ENCODE measurements around the gene TRPC1. TPM values are rescaled to one million over a fixed set of nuclear protein-coding genes. Genes with fewer than 3 reads are reported as not detected.
A peak's percentile ranks its signal among the peaks of the same experiment; 100 is the strongest.
"Not testable (repeated sequence)": the region's sequence is repeated elsewhere in the genome, so short reads cannot be mapped to it uniquely, and the experiment has no call there.

Gene TRPC1
- total RNA-seq, 2 experiments from 2014 or later: 2.8 to 3.8 TPM

DNA sequence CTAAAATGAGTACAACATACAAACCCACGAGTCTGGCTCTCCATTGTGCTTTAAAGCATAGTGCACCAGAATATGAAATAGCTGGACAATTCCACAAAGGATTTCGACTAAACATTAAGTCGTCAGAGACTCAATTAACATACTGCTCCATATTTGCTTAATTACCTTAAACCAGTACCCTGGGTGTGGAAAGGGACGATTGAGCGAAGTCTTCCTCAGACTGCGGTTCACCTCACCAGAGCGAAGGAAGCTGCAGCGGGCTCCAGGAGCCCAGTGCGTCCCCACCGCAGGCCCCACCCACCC, 218 bp upstream of the TRPC1 start:
- DNase-seq: no peak
- Mint-ChIP-seq H3K9me3 (no peaks in the 10 kb centered on the region), H3K4me3 (peak overlapping the region; percentile 84), H3K4me1 (ENCODE audit: low read depth) (peaks cover 14% of the 10 kb centered on the region), H3K27ac (no peak overlapping the region), H3K36me3 (peaks cover 2% of the 10 kb centered on the region), H3K27me3 (peaks cover 15% of the 10 kb centered on the region)
- CTCF ChIA-PET: interaction anchor here (0.6 to 1.3 kb wide), 4 partner anchors 105 to 655 kb away, joined by 3 to 4 read pairs (median 3); no protein-coding TSS in a partner anchor
- POLR2A ChIA-PET: interaction anchor here (1.1 to 1.8 kb wide), 3 partner anchors 127 to 279 kb away, joined by 3 to 6 read pairs (median 5); partner anchors contain the start of genes ATR, PLS1 and U2SURP
- intact Hi-C loops (cut with micrococcal nuclease): loop anchor here (5.0 kb wide), 1 partner anchor 146 kb away; the partner anchor contains the start of gene ATR

GRCh38 chr3:142724682-142725356, 985 bp downstream of the TRPC1 start:
- Mint-ChIP-seq H3K4me1 (ENCODE audit: low read depth) (peaks cover 14% of the 10 kb centered on the region), H3K9me3 (no peaks in the 10 kb centered on the region), H3K27ac (peak overlapping the region; percentile 65), H3K36me3 (peaks cover 2% of the 10 kb centered on the region), H3K4me3 (peak overlapping the region; percentile 85), H3K27me3 (peaks cover 12% of the 10 kb centered on the region)
- DNase-seq: no peak
- intact Hi-C loops (cut with micrococcal nuclease): loop anchor here (1.0 to 5.0 kb wide), 4 partner anchors 129 to 279 kb away; partner anchors contain the start of genes ATR and PLS1
- ChIA-PET POLR2A (interaction anchor here (0.6 to 1.8 kb wide), 4 partner anchors 41 to 218 kb away, joined by 3 to 6 read pairs (median 4); partner anchors contain the start of genes ATR and PLS1), CTCF (interaction anchor here (0.7 to 1.3 kb wide), 3 partner anchors 11 to 278 kb away, joined by 3 read pairs; no protein-coding TSS in a partner anchor)

- intact Hi-C loops (cut with micrococcal nuclease): loop anchor here (2.0 kb wide), 1 partner anchor 139 kb away; no protein-coding TSS in a partner anchor
- Mint-ChIP-seq H3K4me3 (peak overlapping the region; percentile 85), H3K27ac (no peak overlapping the region), H3K4me1 (ENCODE audit: low read depth) (peaks cover 14% of the 10 kb centered on the region), H3K27me3 (peaks cover 10% of the 10 kb centered on the region), H3K36me3 (peaks cover 2% of the 10 kb centered on the region), H3K9me3 (no peaks in the 10 kb centered on the region)
- ChIA-PET POLR2A (interaction anchor here (1.8 kb wide), 1 partner anchor 129 kb away, joined by 5 read pairs; the partner anchor contains the start of gene PLS1), CTCF (no interaction called here)
- no peak for DNase-seq
Observed at GRCh38 chr3:142725357-142725739, 1.5 kb downstream of the TRPC1 start.

DNA sequence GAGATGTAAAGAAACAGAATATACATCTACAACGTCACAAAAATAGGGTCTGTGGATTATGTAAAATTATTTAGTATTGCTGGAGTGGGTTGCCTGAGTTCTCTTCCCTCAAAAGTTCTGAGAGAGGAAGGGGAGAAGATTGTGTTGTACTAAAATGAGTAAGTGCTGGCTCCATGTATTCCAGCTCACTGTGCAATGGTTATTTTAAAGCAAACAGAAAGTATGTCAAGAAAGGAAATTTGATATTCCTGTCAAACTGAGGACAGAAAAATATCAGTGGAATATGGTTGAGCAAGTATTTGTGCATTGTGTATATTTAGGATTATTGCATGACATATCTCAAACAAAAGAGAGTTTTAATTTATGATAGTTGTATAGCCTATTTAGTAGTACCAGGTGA, 2.2 kb downstream of the TRPC1 start:
- ChIA-PET POLR2A (no interaction called here), CTCF (no interaction called here)
- no peak overlapping the region for H3K27ac Mint-ChIP-seq
- peaks cover 14% of the 10 kb centered on the region for H3K4me1 Mint-ChIP-seq (ENCODE audit: low read depth)
- H3K4me3 Mint-ChIP-seq: no peak overlapping the region
- intact Hi-C loops (cut with micrococcal nuclease): no loop called here
- DNase-seq: no peak
- H3K36me3 Mint-ChIP-seq: peaks cover 2% of the 10 kb centered on the region
- H3K9me3 Mint-ChIP-seq: no peaks in the 10 kb centered on the region
- H3K27me3 Mint-ChIP-seq: peaks cover 8% of the 10 kb centered on the region

GRCh38 chr3:142732066-142732465, 8.2 kb downstream of the TRPC1 start:
- H3K9me3 Mint-ChIP-seq: no peaks in the 10 kb centered on the region
- intact Hi-C loops (cut with micrococcal nuclease): no loop called here
- ChIA-PET POLR2A (no interaction called here), CTCF (no interaction called here)
- no peak overlapping the region for H3K4me3 Mint-ChIP-seq
- H3K36me3 Mint-ChIP-seq: no peaks in the 10 kb centered on the region
- no peaks in the 10 kb centered on the region for H3K4me1 Mint-ChIP-seq (ENCODE audit: low read depth)
- H3K27ac Mint-ChIP-seq: no peak overlapping the region
- H3K27me3 Mint-ChIP-seq: no peaks in the 10 kb centered on the region
- no peak for DNase-seq

DNA sequence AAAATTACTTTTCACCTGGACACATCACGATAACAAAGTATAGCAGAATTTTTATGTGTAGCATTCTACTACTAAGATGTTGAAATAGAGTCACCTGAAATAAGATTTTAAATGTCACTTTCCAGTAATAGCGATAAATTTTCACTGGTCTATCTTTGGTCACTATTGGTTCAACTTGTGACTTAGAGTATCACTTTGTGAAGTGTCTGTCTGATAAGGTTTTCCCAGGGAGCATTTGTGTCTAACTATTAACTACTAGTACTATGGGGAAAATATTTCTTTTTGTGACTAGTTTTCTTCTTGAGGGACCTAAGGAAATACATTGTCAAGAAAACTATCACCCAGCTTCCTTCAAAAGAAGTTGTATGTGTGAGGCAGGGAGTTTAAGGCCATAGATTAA, 11.0 kb downstream of the TRPC1 start:
- Mint-ChIP-seq H3K9me3 (no peaks in the 10 kb centered on the region), H3K4me3 (no peak overlapping the region), H3K4me1 (ENCODE audit: low read depth) (no peaks in the 10 kb centered on the region), H3K27ac (no peak overlapping the region), H3K27me3 (no peaks in the 10 kb centered on the region), H3K36me3 (no peaks in the 10 kb centered on the region)
- CTCF ChIA-PET: no interaction called here
- POLR2A ChIA-PET: no interaction called here
- intact Hi-C loops (cut with micrococcal nuclease): no loop called here
- DNase-seq: no peak

DNA sequence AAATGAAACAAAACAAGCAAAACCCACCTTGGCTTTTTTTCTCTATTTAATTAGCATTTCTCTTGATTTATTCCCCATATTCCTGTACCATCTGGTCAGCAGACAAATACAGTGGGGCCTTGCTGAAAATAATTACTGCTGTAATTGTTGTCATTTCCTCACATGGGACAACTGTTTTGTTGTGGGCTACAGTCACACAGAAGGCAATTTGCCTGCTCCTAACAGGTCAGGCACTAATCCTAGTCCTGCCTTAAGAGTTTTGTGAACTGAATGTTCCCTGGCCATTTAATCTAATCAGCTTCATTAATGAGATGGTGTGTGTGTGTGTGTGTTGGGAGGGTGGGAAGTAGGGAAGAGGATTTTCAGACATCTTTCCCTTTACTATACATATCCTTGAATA, 11.6 kb downstream of the TRPC1 start:
- Mint-ChIP-seq H3K36me3 (no peaks in the 10 kb centered on the region), H3K27ac (no peak overlapping the region), H3K4me3 (no peak overlapping the region), H3K4me1 (ENCODE audit: low read depth) (no peaks in the 10 kb centered on the region), H3K27me3 (no peaks in the 10 kb centered on the region), H3K9me3 (no peaks in the 10 kb centered on the region)
- POLR2A ChIA-PET: no interaction called here
- no peak for DNase-seq
- CTCF ChIA-PET: interaction anchor here (1.2 kb wide), 1 partner anchor 11 kb away, joined by 3 read pairs; no protein-coding TSS in a partner anchor
- intact Hi-C loops (cut with micrococcal nuclease): no loop called here

- no peak overlapping the region for H3K4me3 Mint-ChIP-seq
- DNase-seq: no peak
Observed at GRCh38 chr3:142738396-142738795, 14.6 kb downstream of the TRPC1 start.

GRCh38 chr3:142746646-142747045, 22.8 kb downstream of the TRPC1 start:
- ChIA-PET POLR2A (no interaction called here), CTCF (interaction anchor here (0.6 kb wide), 1 partner anchor 883 kb away, joined by 3 read pairs; no protein-coding TSS in a partner anchor)
- no peak overlapping the region for H3K4me3 Mint-ChIP-seq
- DNase-seq: no peak
- H3K4me1 Mint-ChIP-seq (ENCODE audit: low read depth): no peaks in the 10 kb centered on the region
- intact Hi-C loops (cut with micrococcal nuclease): no loop called here
- H3K27me3 Mint-ChIP-seq: no peaks in the 10 kb centered on the region
- peaks cover 11% of the 10 kb centered on the region for H3K9me3 Mint-ChIP-seq
- H3K27ac Mint-ChIP-seq: no peak overlapping the region
- peaks cover 14% of the 10 kb centered on the region for H3K36me3 Mint-ChIP-seq

More at GRCh38 chr3:142738396-142738795, 14.6 kb downstream of the TRPC1 start:
- ChIA-PET POLR2A (no interaction called here), CTCF (no interaction called here)
- intact Hi-C loops (cut with micrococcal nuclease): no loop called here
- Mint-ChIP-seq H3K4me1 (ENCODE audit: low read depth) (no peaks in the 10 kb centered on the region), H3K36me3 (no peaks in the 10 kb centered on the region), H3K27me3 (no peaks in the 10 kb centered on the region), H3K9me3 (no peaks in the 10 kb centered on the region), H3K27ac (no peak overlapping the region)

DNA sequence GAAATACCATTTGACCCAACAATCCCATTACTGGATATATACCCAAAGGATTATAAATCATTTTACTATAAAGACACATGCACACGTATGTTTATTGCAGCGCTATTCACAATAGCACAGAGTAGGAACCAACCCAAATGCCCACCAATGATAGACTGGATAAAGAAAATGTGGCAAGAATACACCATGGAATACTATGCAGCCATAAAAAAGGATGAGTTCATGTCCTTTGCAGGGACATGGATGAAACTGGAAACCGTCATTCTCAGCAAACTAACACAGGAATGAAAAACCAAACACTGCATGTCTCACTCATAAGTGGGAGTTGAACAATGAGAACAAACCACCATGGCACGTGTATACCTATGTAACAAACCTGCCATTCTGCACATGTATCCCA, 26.7 kb downstream of the TRPC1 start:
- H3K4me1 Mint-ChIP-seq (ENCODE audit: low read depth); POLR2A ChIA-PET; DNase-seq; H3K4me3 Mint-ChIP-seq; H3K27ac Mint-ChIP-seq; intact Hi-C loops (cut with micrococcal nuclease); H3K27me3 Mint-ChIP-seq: not testable (repeated sequence)
- peaks cover 12% of the 10 kb centered on the region for H3K36me3 Mint-ChIP-seq
- CTCF ChIA-PET: interaction anchor here (0.6 kb wide), 1 partner anchor 1094 kb away, joined by 3 read pairs; no protein-coding TSS in a partner anchor
- peaks cover 11% of the 10 kb centered on the region for H3K9me3 Mint-ChIP-seq

GRCh38 chr3:142752605-142753004, 28.8 kb downstream of the TRPC1 start:
- intact Hi-C loops (cut with micrococcal nuclease); DNase-seq; H3K4me3 Mint-ChIP-seq; POLR2A ChIA-PET; CTCF ChIA-PET; H3K4me1 Mint-ChIP-seq (ENCODE audit: low read depth); H3K27me3 Mint-ChIP-seq; H3K27ac Mint-ChIP-seq: not testable (repeated sequence)
- H3K36me3 Mint-ChIP-seq: peaks cover 12% of the 10 kb centered on the region
- H3K9me3 Mint-ChIP-seq: peaks cover 11% of the 10 kb centered on the region

DNA sequence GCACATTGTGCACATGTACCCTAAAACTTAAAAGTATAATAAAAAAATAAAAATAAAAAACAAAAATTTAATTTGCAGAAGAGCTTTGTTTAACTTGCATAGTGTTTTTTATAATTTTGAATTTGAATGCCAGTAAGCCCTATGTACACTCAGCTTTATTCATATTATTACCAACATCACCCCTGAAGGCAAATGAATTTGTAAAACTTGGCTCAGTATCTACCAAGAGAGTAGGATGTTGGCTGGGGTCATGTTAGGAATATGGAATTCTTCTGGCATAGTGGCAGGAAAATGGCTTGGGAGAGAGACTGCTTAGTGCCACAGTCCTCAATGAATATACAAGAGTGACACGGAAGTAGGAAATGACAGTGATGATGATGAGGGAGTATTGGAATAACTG, 30.7 kb downstream of the TRPC1 start:
- H3K36me3 Mint-ChIP-seq: peaks cover 11% of the 10 kb centered on the region
- DNase-seq: no peak

DNA sequence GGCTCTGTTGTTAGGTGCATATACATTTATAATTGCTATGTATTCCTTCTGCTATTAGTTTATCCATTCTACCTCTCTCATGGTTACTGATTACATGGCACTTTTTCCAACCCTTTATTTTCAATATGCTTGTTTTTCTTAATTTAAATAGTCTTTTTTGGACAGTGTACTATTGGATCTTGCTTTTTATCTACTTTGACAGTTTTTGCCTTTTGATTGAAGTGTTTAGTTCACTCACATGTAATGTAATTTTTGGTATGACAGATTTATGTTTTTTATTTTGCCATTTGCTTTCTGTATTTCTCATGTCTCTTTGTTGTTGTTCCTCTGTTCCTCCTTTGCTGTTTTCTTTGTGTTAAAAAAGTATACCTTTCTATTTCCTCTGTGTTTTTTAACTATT, 44.5 kb downstream of the TRPC1 start:
- Mint-ChIP-seq H3K9me3 (peaks cover 15% of the 10 kb centered on the region), H3K27me3 (no peaks in the 10 kb centered on the region), H3K36me3 (peaks cover 30% of the 10 kb centered on the region), H3K4me1 (ENCODE audit: low read depth) (no peaks in the 10 kb centered on the region), H3K4me3 (no peak overlapping the region), H3K27ac (no peak overlapping the region)
- ChIA-PET CTCF (no interaction called here), POLR2A (no interaction called here)
- no peak for DNase-seq
- intact Hi-C loops (cut with micrococcal nuclease): no loop called here

More for the DNA sequence above, 30.7 kb downstream of the TRPC1 start:
- Mint-ChIP-seq H3K4me3 (no peak overlapping the region), H3K9me3 (peaks cover 9% of the 10 kb centered on the region), H3K27me3 (no peaks in the 10 kb centered on the region), H3K4me1 (ENCODE audit: low read depth) (no peaks in the 10 kb centered on the region), H3K27ac (no peak overlapping the region)
- ChIA-PET POLR2A (no interaction called here), CTCF (no interaction called here)
- intact Hi-C loops (cut with micrococcal nuclease): no loop called here

All from activated CD4-positive, alpha-beta memory T cell treated with anti-CD3 and anti-CD28 coated beads for 36 hours (primary cell).